PC-3 (cell line): ENCODE results near the gene PBX2.

Experiments
- EZH2 ChIP-seq: fragments of 300-600 bp; sonication (generic); IDR thresholded peaks from one replicate; pipeline ENCODE4 v1.6.1; 2017; ENCODE audit warnings: antibody characterized with exemption, mild to moderate bottlenecking, low read length; ENCODE audit not compliant: unreplicated experiment
- EZH2phosphoT487 ChIP-seq: fragments of 300-600 bp; sonication (generic); IDR thresholded peaks from 2 replicates; pipeline ENCODE4 v1.6.1; 2018; ENCODE audit warnings: mild to moderate bottlenecking, antibody characterized with exemption, low read length, borderline replicate concordance
- TF ChIP-seq, protein P1 (sequence below): fragments of 300-600 bp; sonication (generic); conservative IDR thresholded peaks from 2 replicates; pipeline ENCODE4 v1.5.1; 2017; ENCODE audit warnings: antibody characterized with exemption, low read depth, mild to moderate bottlenecking, low read length

DNA sequence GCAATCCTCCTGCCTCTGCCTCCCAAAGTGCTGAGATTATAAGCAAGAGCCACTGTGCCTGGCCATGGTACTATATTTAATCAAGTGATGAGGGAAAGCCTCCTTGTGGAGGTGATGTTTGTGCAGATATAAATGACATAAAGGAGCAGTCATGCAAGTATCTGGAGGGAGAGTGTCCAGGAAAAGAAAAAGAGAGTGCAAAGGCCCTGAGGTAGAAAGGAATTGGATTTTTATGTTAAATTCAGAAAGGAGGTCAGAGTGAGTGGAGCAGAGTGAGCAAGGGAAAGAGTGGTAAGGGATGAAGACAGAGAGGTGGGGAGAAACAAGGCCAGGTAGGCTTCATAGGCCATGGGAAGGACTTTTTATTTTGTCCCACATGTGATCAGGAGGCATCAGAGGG is 52.5 kb downstream of the PBX2 start:
- TF ChIP-seq, protein P1, sequence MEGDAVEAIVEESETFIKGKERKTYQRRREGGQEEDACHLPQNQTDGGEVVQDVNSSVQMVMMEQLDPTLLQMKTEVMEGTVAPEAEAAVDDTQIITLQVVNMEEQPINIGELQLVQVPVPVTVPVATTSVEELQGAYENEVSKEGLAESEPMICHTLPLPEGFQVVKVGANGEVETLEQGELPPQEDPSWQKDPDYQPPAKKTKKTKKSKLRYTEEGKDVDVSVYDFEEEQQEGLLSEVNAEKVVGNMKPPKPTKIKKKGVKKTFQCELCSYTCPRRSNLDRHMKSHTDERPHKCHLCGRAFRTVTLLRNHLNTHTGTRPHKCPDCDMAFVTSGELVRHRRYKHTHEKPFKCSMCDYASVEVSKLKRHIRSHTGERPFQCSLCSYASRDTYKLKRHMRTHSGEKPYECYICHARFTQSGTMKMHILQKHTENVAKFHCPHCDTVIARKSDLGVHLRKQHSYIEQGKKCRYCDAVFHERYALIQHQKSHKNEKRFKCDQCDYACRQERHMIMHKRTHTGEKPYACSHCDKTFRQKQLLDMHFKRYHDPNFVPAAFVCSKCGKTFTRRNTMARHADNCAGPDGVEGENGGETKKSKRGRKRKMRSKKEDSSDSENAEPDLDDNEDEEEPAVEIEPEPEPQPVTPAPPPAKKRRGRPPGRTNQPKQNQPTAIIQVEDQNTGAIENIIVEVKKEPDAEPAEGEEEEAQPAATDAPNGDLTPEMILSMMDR: no peak
- TF ChIP-seq EZH2 (no peak), EZH2phosphoT487 (no peak)
